ENCODE results near the gene RAB44. TPM values are rescaled to one million over a fixed set of nuclear protein-coding genes. Genes with fewer than 3 reads are reported as not detected.

The RAB44 gene, protein sequence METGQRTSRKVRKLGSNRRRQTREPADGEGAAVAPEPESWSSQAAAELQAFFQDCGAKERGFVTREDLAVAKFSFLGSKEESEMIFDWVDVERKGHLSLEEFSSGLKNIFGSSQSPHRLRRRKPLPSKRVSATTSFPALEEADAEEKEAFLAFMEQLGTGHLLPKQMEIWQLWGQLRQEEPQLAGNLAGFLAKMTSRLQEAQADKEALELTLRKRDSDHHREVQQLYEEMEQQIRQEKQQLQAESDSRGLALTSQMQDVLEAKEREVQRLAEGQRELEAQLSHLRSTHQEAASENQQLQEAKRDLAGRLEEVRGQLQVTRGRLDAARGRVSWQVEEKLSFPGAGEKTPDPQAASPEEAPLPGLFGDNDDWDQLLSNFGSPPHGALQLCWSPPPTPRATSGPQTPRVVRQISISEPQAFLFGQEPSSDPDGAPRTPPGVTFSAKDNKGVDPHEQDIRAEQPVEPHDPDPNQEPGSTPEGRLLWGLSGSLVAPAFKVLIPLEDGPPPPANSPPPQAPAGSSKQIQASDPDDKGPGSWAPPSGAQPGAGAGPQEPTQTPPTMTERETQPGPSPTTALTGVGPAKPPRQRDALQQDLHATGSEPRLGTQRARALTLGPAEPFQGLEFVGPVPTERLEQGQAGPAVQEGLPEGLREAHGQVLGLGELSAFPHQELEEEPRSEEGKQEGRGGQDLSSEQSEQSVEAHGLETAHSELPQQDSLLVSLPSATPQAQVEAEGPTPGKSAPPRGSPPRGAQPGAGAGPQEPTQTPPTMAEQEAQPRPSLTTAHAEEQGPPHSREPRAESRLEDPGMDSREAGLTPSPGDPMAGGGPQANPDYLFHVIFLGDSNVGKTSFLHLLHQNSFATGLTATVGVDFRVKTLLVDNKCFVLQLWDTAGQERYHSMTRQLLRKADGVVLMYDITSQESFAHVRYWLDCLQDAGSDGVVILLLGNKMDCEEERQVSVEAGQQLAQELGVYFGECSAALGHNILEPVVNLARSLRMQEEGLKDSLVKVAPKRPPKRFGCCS
- total RNA-seq = not detected
- polyA plus RNA-seq = under 1 TPM in 2 of 3 donors, not detected in 1; 0.03 to 0.16 TPM
- long read RNA-seq, donor 1 = 0 reads
- long read RNA-seq, donor 2 = 0 reads
- long read RNA-seq, donor 3 = 0 reads
- long read RNA-seq, donor 4 = 0 reads
- long read RNA-seq, donor 5 = 0 reads
- long read RNA-seq, donor 6 = 0 reads
- long read RNA-seq, donor 7 = 0 reads
- long read RNA-seq, donor 8 = 0 reads
- long read RNA-seq, donor 9 = 0 reads
- long read RNA-seq, donor 10 = 0 reads

- WGBS, 4 donors = 55 to 80% (median 75%) methylated on average over 6 to 7 of the region's 7 CpGs
- no peaks in the 10 kb centered on the region for H3K36me3 ChIP-seq (replicated peaks in 1 of 2)
These were observed at the start of gene RAB44 for GRCh38 chr6:36697481-36697903. RAB44 (plus strand) TSS chr6:36697826; CDS start chr6:36704236, 6,410 bp downstream.

GRCh38 chr6:36649086-36649485 is 48.5 kb upstream of the RAB44 start:
- DNase-seq = no peak
- no peaks in the 10 kb centered on the region for H3K36me3 ChIP-seq (replicated peaks in 1 of 2)
- 73 to 81% (median 78%) methylated on average over 3 of the region's 3 CpGs for WGBS, 4 donors
- intact Hi-C loops (cut with DNase I) = no loop called here
- H3K27me3 ChIP-seq = no peaks in the 10 kb centered on the region
- H3K9me3 ChIP-seq (replicated peaks in 1 of 3) = no peaks in the 10 kb centered on the region
- no peaks in the 10 kb centered on the region for H3K4me1 ChIP-seq (replicated peaks in 1 of 2)
- H3K4me3 ChIP-seq = no peak overlapping the region
- TF ChIP-seq POLR2A (IDR thresholded peaks at IDR 0.05) (no peak), CTCF (IDR thresholded peaks at IDR 0.05) (no peak)
- H3K27ac ChIP-seq = no peak overlapping the region

More at GRCh38 chr6:36697481-36697903, at the start of gene RAB44:
- Histone ChIP-seq H3K9me3 (replicated peaks in 1 of 3) (no peaks in the 10 kb centered on the region), H3K27ac (no peak within 1 kb of the TSS), H3K27me3 (no peaks in the 10 kb centered on the region), H3K4me3 (no peak within 1 kb of the TSS), H3K4me1 (replicated peaks in 1 of 2) (peaks cover 0 to 5% of the 10 kb centered on the region in 2 donors)
- intact Hi-C loops (cut with DNase I) = no loop called here
- DNase-seq = peak in 1 of 7 donors; percentile 6
- no peak for TF ChIP-seq CTCF (IDR thresholded peaks at IDR 0.05)
- no peak for TF ChIP-seq POLR2A (IDR thresholded peaks at IDR 0.05)

DNA sequence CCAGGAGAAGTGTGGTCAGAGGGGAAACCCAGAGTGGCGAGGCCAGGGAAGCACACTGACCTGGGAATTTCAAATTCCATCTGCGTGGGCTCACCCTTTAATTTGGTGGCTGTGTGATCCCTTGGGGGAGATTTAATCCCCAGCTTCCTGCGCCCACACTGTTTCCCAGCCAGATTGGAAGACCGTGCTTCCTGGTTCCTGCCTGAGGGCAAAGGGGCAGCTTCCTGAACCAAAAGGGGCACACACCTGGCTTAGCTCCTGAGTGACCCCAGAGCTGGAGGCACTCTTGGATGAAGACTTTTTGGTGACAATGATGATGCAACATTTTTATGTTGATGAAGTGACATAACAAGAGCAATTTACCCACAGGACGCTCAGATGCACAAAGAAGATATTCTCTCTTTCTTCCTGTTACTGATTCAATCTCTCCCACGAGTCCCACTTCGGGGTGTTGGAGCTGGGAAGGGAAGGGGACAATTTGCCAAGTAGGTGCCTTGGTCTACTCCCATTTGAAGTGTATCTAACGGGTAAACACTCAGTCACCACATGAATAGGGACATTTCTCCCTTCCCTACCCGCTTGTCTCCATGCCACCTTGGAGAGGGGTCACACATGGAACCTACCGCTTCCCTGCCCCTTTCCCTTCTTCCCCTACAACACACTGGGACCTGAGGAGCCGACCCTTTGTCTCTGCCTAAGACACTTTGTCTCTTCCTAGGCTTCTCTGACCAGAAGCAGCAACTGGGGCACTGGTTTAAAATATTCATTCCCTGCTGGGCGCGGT is 47.7 kb upstream of the RAB44 start:
- Histone ChIP-seq H3K4me1 (replicated peaks in 1 of 2) (no peaks in the 10 kb centered on the region), H3K9me3 (replicated peaks in 1 of 3) (no peaks in the 10 kb centered on the region), H3K27ac (no peak overlapping the region), H3K27me3 (no peaks in the 10 kb centered on the region), H3K36me3 (replicated peaks in 1 of 2) (no peaks in the 10 kb centered on the region), H3K4me3 (no peak overlapping the region)
- TF ChIP-seq POLR2A (IDR thresholded peaks at IDR 0.05) (no peak), CTCF (IDR thresholded peaks at IDR 0.05) (no peak)
- intact Hi-C loops (cut with DNase I) = no loop called here
- DNase-seq = no peak
- WGBS, 4 donors = 67 to 85% (median 76%) methylated on average over 11 to 13 of the region's 13 CpGs

Measured in adrenal gland (tissue), 19 donors.